HS-27A (cell line): ENCODE measurements around the gene SCGB1D4.

Experiments used
- DNase-seq: peaks from one replicate; pipeline ENCODE4 v3.0.0-alpha.2; 2012; ENCODE audit warnings: low read depth, missing footprints

Gene SCGB1D4

DNA sequence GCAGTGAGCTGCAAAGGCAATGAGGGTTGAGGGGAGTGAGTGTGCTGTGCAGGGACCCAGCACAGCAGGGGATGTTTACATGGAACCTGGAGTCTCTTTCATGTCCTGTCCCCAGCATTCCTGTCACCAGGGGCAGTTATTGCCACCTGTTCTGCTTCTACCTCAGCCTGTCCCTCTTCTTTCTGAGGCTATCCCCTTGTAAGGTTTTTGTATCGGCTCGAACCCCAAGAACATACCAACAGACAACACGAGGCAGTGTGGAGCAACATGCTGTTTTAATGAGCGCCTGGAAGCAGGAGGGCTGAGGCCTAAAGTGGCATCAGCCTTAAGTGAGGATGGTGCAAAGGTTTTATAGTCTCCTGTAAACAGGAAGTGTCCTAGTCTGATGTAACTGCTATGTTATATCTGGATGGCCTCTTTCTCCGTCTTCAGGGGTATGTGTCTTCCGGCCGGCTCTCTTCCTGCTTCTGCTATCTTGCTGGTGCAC is 25.0 kb downstream of the SCGB1D4 start:
- no peak for DNase-seq

GRCh38 chr11:62273284-62273683 is 25.6 kb downstream of the SCGB1D4 start:
- no peak for DNase-seq

- no peak for DNase-seq
Measured at GRCh38 chr11:62269654-62270278, 29.1 kb downstream of the SCGB1D4 start, which contains the start of gene SCGB2A2. SCGB2A2 (plus strand) TSS chr11:62270158; CDS start chr11:62270217, 59 bp downstream.

DNA sequence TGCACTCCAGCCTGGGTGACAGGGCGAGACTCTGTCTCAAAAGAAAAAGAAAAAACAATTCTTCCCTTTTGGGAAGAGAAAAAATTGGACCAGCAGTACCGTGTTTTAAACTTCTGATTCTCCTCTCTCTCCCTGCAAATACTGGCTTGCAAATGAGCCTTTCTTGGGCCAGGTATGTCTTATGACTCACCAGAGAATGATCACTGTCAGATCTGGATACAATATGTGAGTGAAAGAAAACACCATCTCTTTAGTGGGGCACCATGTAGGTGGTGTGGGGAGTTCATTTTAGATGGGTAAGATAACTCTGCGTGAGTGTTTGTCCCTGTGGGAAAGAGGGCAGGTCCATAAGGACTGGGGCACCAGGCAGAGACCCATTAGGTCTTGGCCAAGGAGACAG is 31.3 kb downstream of the SCGB1D4 start:
- no peak for DNase-seq

DNA sequence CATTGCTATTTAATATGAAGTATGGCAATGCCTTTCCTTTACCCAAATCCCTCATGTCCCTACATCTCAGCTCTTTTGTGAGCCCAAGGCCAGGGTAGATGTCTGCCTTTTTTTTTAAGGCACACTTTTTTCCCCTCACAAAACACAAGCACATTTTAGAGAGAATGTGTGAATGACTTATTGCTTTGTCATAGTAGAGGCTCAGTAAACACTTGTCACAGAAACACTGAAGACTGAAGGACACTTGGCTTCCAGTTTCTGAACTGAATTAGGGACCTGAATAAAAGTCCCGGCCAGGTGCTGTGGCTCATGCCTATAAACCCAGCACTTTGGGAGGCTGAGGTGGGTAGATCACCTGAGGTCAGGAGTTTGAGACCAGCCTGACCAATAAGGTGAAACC is 31.8 kb downstream of the SCGB1D4 start:
- no peak for DNase-seq

DNA sequence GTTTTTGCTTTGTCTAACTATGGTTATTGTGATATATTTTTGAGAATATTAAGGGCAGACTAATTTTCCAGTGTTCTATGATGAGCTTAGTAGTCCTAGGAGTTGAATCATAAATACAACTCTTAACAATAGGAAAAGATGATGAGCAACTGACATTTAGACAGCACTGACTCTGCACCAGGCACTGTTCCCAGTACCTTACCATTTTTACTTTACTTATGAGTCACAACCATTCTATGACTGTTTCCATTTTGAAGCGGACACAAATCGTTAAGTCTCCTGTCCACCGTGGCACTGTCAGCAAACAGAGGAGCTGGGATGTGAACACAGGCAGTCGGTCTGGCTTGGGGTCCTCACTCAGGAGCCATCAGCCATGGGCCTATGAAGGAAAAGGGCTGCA is 32.3 kb downstream of the SCGB1D4 start:
- DNase-seq = no peak

- no peak for DNase-seq
Measured at GRCh38 chr11:62264004-62264403, 34.9 kb downstream of the SCGB1D4 start.

- DNase-seq = no peak
Measured at GRCh38 chr11:62260261-62260953, 38.5 kb downstream of the SCGB1D4 start.

- no peak for DNase-seq
Measured at GRCh38 chr11:62256281-62256680, 42.6 kb downstream of the SCGB1D4 start.

DNA sequence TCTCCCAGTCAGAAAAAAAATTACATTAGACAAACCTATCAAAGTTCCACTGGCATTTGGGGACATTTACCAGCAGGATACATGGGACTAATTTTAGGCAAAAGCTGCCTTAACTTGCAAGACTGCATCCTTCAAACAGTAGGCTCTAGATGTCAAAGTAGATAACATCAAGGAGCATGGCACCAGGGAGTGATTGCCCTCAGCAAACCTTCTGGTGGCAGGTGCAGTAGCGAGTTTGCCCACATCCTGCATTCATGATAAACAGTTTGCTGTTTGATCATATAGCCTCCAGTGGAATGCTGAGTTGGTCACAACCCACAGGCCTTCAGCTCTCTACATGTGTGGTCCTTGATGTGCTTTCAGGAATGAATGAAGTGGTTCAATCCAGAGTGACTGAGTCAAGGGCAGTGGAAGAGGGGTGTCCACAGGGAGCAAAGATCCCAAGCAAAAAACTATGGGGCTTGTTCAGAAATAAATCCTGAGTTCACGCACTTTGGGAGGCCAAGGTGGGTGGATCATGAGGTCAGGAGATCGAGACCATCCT is 44.8 kb downstream of the SCGB1D4 start:
- DNase-seq = no peak

GRCh38 chr11:62251698-62252097 is 47.2 kb downstream of the SCGB1D4 start:
- DNase-seq = no peak
